GM18526 (cell line): ENCODE results near the gene FBXW2.

ENCODE experiments used
- POLR2A ChIP-seq: IDR thresholded peaks from 3 replicates; pipeline ENCODE4 v1.6.1; 2011; ENCODE audit not compliant: insufficient read length; ENCODE audit errors: extremely low read depth

Gene FBXW2

GRCh38 chr9:120761006-120761405, 32.2 kb downstream of the FBXW2 start:
- TF ChIP-seq POLR2A = no peak

GRCh38 chr9:120759755-120760400, 33.3 kb downstream of the FBXW2 start:
- no peak for TF ChIP-seq POLR2A

GRCh38 chr9:120758544-120758943, 34.7 kb downstream of the FBXW2 start:
- no peak for TF ChIP-seq POLR2A

- TF ChIP-seq POLR2A = no peak
These were observed 35.9 kb downstream of the FBXW2 start for GRCh38 chr9:120757026-120757913.

GRCh38 chr9:120756531-120756930, 36.7 kb downstream of the FBXW2 start:
- no peak for TF ChIP-seq POLR2A

GRCh38 chr9:120755810-120756434, 37.3 kb downstream of the FBXW2 start:
- no peak for TF ChIP-seq POLR2A

GRCh38 chr9:120755044-120755443, 38.2 kb downstream of the FBXW2 start:
- no peak for TF ChIP-seq POLR2A

- TF ChIP-seq POLR2A = no peak
These were observed 42.8 kb downstream of the FBXW2 start for GRCh38 chr9:120750421-120750820.

- TF ChIP-seq POLR2A = no peak
These were observed 47.9 kb downstream of the FBXW2 start for GRCh38 chr9:120745278-120745677.

- no peak for TF ChIP-seq POLR2A
These were observed 50.2 kb downstream of the FBXW2 start for GRCh38 chr9:120742951-120743416.

GRCh38 chr9:120741701-120742100, 51.5 kb downstream of the FBXW2 start:
- TF ChIP-seq POLR2A = no peak

- no peak for TF ChIP-seq POLR2A
These were observed 52.0 kb downstream of the FBXW2 start for GRCh38 chr9:120741191-120741590.

GRCh38 chr9:120740132-120740531, 53.1 kb downstream of the FBXW2 start:
- TF ChIP-seq POLR2A = no peak

- no peak for TF ChIP-seq POLR2A
These were observed 55.6 kb downstream of the FBXW2 start for GRCh38 chr9:120737416-120738165.

- no peak for TF ChIP-seq POLR2A
These were observed 56.3 kb downstream of the FBXW2 start for GRCh38 chr9:120736881-120737280.

GRCh38 chr9:120735415-120736126, 57.6 kb downstream of the FBXW2 start:
- TF ChIP-seq POLR2A = no peak
